ENCODE measurements around the gene ACSF3. TPM values are rescaled to one million over a fixed set of nuclear protein-coding genes. Genes with fewer than 3 reads are reported as not detected.

ACSF3 gene
- total RNA-seq, 1 experiment from 2014 or later = 74.5 TPM

DNA sequence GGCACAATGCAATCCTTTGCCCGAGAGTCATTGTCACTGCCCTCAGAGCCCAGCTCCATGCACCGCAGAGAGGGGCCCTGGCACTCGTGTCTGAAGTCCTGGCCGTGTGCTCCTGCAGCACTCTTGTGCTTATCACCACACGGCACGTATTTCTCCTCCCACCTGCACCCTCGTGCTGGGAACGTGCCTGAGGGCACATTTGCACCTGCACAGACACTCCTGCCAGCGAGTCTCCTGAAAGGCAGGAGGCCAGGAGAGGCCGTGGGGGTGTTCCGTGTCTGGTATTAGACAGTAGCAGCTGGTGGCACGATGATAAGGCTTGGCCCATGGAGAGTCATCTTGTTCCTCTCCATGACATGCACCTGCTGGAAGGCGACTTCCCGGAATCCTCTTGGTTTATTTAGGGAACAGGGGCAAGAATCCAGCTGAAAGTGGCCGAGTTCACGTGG is 3.4 kb upstream of the ACSF3 start:
- DNase-seq (ENCODE audit: low read depth, low spot score) = no peak
- Histone ChIP-seq H3K4me1 (ENCODE audit: control insufficient read depth in 1 of 2, insufficient read depth in 2 of 2, low read length in 2 of 2) (peaks cover 10 to 12% of the 10 kb centered on the region in 2 experiments; a peak in 3 of 4 replicates), H4K20me1 (ENCODE audit: insufficient read depth) (no peaks in the 10 kb centered on the region), H2AFZ (ENCODE audit: low read depth, low read length, poor library complexity, severe bottlenecking) (no peak overlapping the region), H3K4me3 (replicated peaks in 1 of 2; ENCODE audit: low read depth in 1 of 2, low read length in 2 of 2) (no peak overlapping the region), H3K9me3 (ENCODE audit: control insufficient read depth in 1 of 2, insufficient read depth in 1 of 2, low read depth in 1 of 2, low read length in 2 of 2) (no peaks in the 10 kb centered on the region), H3K9ac (ENCODE audit: low read length) (no peak overlapping the region), H3K9me2 (ENCODE audit: insufficient read depth) (no peaks in the 10 kb centered on the region), H3K79me2 (ENCODE audit: insufficient read depth, low read length) (peaks cover 13% of the 10 kb centered on the region), H3K4me2 (ENCODE audit: low read length) (no peak overlapping the region), H3K36me3 (ENCODE audit: control insufficient read depth in 1 of 2, insufficient read depth in 2 of 2, low read length in 2 of 2) (no peaks in the 10 kb centered on the region), H3K27me3 (ENCODE audit: insufficient read depth, low read length) (peaks cover 22% of the 10 kb centered on the region; the same call in 1 of the 2 replicates), H3K27ac (ENCODE audit: low read depth, low read length) (no peak overlapping the region)
- TF ChIP-seq SIN3A (IDR thresholded peaks at IDR 0.05; ENCODE audit: low read depth) = no peak
- ChIA-PET POLR2A (no interaction called here), RAD21 (ENCODE audit: low non-redundant PET in 1 of 2, low total read pairs in 2 of 2, uncharacterized antibody in 2 of 2, unreplicated experiment in 2 of 2) (no interaction called here), CTCF (no interaction called here)
- no TSS peak for BruUV-seq (replicated peaks)
- ATAC-seq = no peak
- intact Hi-C loops (cut with micrococcal nuclease) = no loop called here

- Histone ChIP-seq H2AFZ (ENCODE audit: low read depth, low read length, poor library complexity, severe bottlenecking) (no peak overlapping the region), H3K27me3 (ENCODE audit: insufficient read depth, low read length) (peaks cover 22% of the 10 kb centered on the region; the same call in 1 of the 2 replicates), H3K4me2 (ENCODE audit: low read length) (no peak overlapping the region), H3K4me1 (ENCODE audit: control insufficient read depth in 1 of 2, insufficient read depth in 2 of 2, low read length in 2 of 2) (peaks cover 10 to 14% of the 10 kb centered on the region in 2 experiments; a peak in 3 of 4 replicates), H3K36me3 (ENCODE audit: control insufficient read depth in 1 of 2, insufficient read depth in 2 of 2, low read length in 2 of 2) (no peaks in the 10 kb centered on the region; a peak in 1 of 4 replicates), H3K9me3 (ENCODE audit: control insufficient read depth in 1 of 2, insufficient read depth in 1 of 2, low read depth in 1 of 2, low read length in 2 of 2) (no peaks in the 10 kb centered on the region), H3K79me2 (ENCODE audit: insufficient read depth, low read length) (peaks cover 20% of the 10 kb centered on the region), H3K9ac (ENCODE audit: low read length) (no peak overlapping the region), H3K27ac (ENCODE audit: low read depth, low read length) (no peak overlapping the region), H3K9me2 (ENCODE audit: insufficient read depth) (no peaks in the 10 kb centered on the region), H4K20me1 (ENCODE audit: insufficient read depth) (no peaks in the 10 kb centered on the region), H3K4me3 (replicated peaks in 1 of 2; ENCODE audit: low read depth in 1 of 2, low read length in 2 of 2) (no peak overlapping the region)
- no peak for TF ChIP-seq ZNF274 (IDR thresholded peaks at IDR 0.05; ENCODE audit: low read depth, low read length)
- intact Hi-C loops (cut with micrococcal nuclease) = no loop called here
- BruUV-seq (replicated peaks) = no TSS peak
- ATAC-seq = no peak
- ChIA-PET RAD21 (ENCODE audit: low non-redundant PET in 1 of 2, low total read pairs in 2 of 2, uncharacterized antibody in 2 of 2, unreplicated experiment in 2 of 2) (no interaction called here), POLR2A (no interaction called here), CTCF (no interaction called here)
- no peak for DNase-seq (ENCODE audit: low read depth, low spot score)
Measured at GRCh38 chr16:89090669-89091426, 2.8 kb upstream of the ACSF3 start.
